Ectodermal cell (in vitro differentiated cells): ENCODE data around the gene EMC8.

Experiments
- H3K27ac ChIP-seq: 2 replicates; pipeline ENCODE4 v1.7.0; 2013; ENCODE audit warnings: mild to moderate bottlenecking, low read depth, low read length; ENCODE audit not compliant: insufficient read depth, poor library complexity, severe bottlenecking
- H3K27me3 ChIP-seq: 2 replicates; pipeline ENCODE4 v1.7.0; 2013; ENCODE audit warnings: mild to moderate bottlenecking, low read length; ENCODE audit not compliant: insufficient read depth, control insufficient read depth, poor library complexity, severe bottlenecking
- H3K36me3 ChIP-seq: one replicate; pipeline ENCODE4 v1.7.0; 2013; ENCODE audit warnings: low read length; ENCODE audit not compliant: control insufficient read depth, insufficient read depth
- H3K4me1 ChIP-seq: one replicate; pipeline ENCODE4 v1.7.0; 2013; ENCODE audit warnings: low read length; ENCODE audit not compliant: control insufficient read depth, insufficient read depth
- H3K4me3 ChIP-seq: 2 replicates; pipeline ENCODE4 v1.7.0; 2013; ENCODE audit warnings: low read depth, low read length, control low read depth; ENCODE audit not compliant: insufficient read depth
- H3K9me3 ChIP-seq: 2 replicates; pipeline ENCODE4 v1.7.0; 2013; ENCODE audit warnings: mild to moderate bottlenecking, low read length, moderate library complexity; ENCODE audit not compliant: control insufficient read depth
- WGBS, 2 experiments: methylation state at CpG; one replicate each; pipeline ENCODE4 v1.1.7; 2013; ENCODE audit warnings: missing lambda C conversion rate in 2 of 2; 5-methylcytosine and 5-hydroxymethylcytosine counted together

Gene EMC8

GRCh38 chr16:85803570-85803969 is 4.2 kb upstream of the EMC8 start:
- Histone ChIP-seq H3K4me3 (no peak overlapping the region), H3K27ac (no peak overlapping the region), H3K4me1 (peaks cover 10% of the 10 kb centered on the region), H3K27me3 (no peaks in the 10 kb centered on the region), H3K9me3 (no peaks in the 10 kb centered on the region), H3K36me3 (peaks cover 36% of the 10 kb centered on the region)
- WGBS, 2 experiments: 74 to 78% methylated on average over 13 to 14 of the region's 14 CpGs

- Histone ChIP-seq H3K36me3 (peaks cover 41% of the 10 kb centered on the region), H3K4me1 (peaks cover 10% of the 10 kb centered on the region), H3K9me3 (no peaks in the 10 kb centered on the region), H3K27ac (no peak overlapping the region), H3K27me3 (no peaks in the 10 kb centered on the region), H3K4me3 (peak overlapping the region; percentile 100)
- WGBS, 2 experiments: 24 to 26% methylated on average over 9 of the region's 9 CpGs
Observed at GRCh38 chr16:85800321-85800669, 951 bp upstream of the EMC8 start.

- Histone ChIP-seq H3K4me1 (peaks cover 10% of the 10 kb centered on the region), H3K4me3 (peak overlapping the region; percentile 100), H3K36me3 (peaks cover 34% of the 10 kb centered on the region), H3K9me3 (no peaks in the 10 kb centered on the region), H3K27me3 (no peaks in the 10 kb centered on the region), H3K27ac (peak overlapping the region; percentile 30)
- WGBS, 2 experiments: 1% methylated on average over 51 of the region's 51 CpGs
Observed at GRCh38 chr16:85798901-85799496, 345 bp downstream of the EMC8 start.

GRCh38 chr16:85798283-85798776 is 1.0 kb downstream of the EMC8 start:
- Histone ChIP-seq H3K27ac (no peak overlapping the region), H3K9me3 (no peaks in the 10 kb centered on the region)
- WGBS, 2 experiments: 30 to 37% methylated on average over 17 of the region's 17 CpGs

GRCh38 chr16:85796599-85796998 is 2.7 kb downstream of the EMC8 start:
- H3K27me3 ChIP-seq: no peaks in the 10 kb centered on the region
- H3K4me1 ChIP-seq: peaks cover 10% of the 10 kb centered on the region
- H3K27ac ChIP-seq: no peak overlapping the region
- peaks cover 23% of the 10 kb centered on the region for H3K36me3 ChIP-seq
- WGBS, 2 experiments: 92 to 96% methylated on average over 7 of the region's 7 CpGs
- H3K4me3 ChIP-seq: no peak overlapping the region
- H3K9me3 ChIP-seq: no peaks in the 10 kb centered on the region

More at GRCh38 chr16:85798283-85798776, 1.0 kb downstream of the EMC8 start:
- Histone ChIP-seq H3K4me1 (peaks cover 10% of the 10 kb centered on the region), H3K36me3 (peaks cover 30% of the 10 kb centered on the region), H3K27me3 (no peaks in the 10 kb centered on the region), H3K4me3 (peak overlapping the region; percentile 100)

- H3K4me3 ChIP-seq: no peak overlapping the region
- H3K9me3 ChIP-seq: no peaks in the 10 kb centered on the region
- 90 to 95% methylated on average over 6 of the region's 6 CpGs for WGBS, 2 experiments
Observed at GRCh38 chr16:85796152-85796551, 3.2 kb downstream of the EMC8 start.

GRCh38 chr16:85794696-85795095 is 4.6 kb downstream of the EMC8 start:
- WGBS, 2 experiments: 94 to 96% methylated on average over 8 of the region's 8 CpGs
- H3K27ac ChIP-seq: no peak overlapping the region
- peaks cover 19% of the 10 kb centered on the region for H3K36me3 ChIP-seq
- no peak overlapping the region for H3K4me3 ChIP-seq
- no peaks in the 10 kb centered on the region for H3K27me3 ChIP-seq
- H3K9me3 ChIP-seq: no peaks in the 10 kb centered on the region
- no peaks in the 10 kb centered on the region for H3K4me1 ChIP-seq

More at GRCh38 chr16:85796152-85796551, 3.2 kb downstream of the EMC8 start:
- Histone ChIP-seq H3K4me1 (peaks cover 7% of the 10 kb centered on the region), H3K36me3 (peaks cover 19% of the 10 kb centered on the region), H3K27ac (no peak overlapping the region), H3K27me3 (no peaks in the 10 kb centered on the region)

- WGBS, 2 experiments: 93 to 98% methylated on average over 3 to 4 of the region's 5 CpGs
- Histone ChIP-seq H3K9me3 (no peaks in the 10 kb centered on the region), H3K4me3 (no peak overlapping the region), H3K36me3 (peaks cover 19% of the 10 kb centered on the region), H3K27me3 (no peaks in the 10 kb centered on the region), H3K27ac (no peak overlapping the region), H3K4me1 (no peaks in the 10 kb centered on the region)
Observed at GRCh38 chr16:85793662-85794298, 5.6 kb downstream of the EMC8 start.

GRCh38 chr16:85789773-85790172 is 9.6 kb downstream of the EMC8 start:
- Histone ChIP-seq H3K36me3 (peaks cover 23% of the 10 kb centered on the region), H3K9me3 (no peaks in the 10 kb centered on the region), H3K27me3 (no peaks in the 10 kb centered on the region), H3K27ac (no peak overlapping the region), H3K4me1 (no peaks in the 10 kb centered on the region), H3K4me3 (no peak overlapping the region)
- WGBS, 2 experiments: 94% methylated on average over 6 of the region's 6 CpGs

GRCh38 chr16:85788819-85789218 is 10.5 kb downstream of the EMC8 start:
- no peak overlapping the region for H3K4me3 ChIP-seq
- H3K27me3 ChIP-seq: no peaks in the 10 kb centered on the region
- no peaks in the 10 kb centered on the region for H3K9me3 ChIP-seq
- WGBS, 2 experiments: 96 to 97% methylated on average over 11 of the region's 11 CpGs
- H3K36me3 ChIP-seq: peaks cover 23% of the 10 kb centered on the region
- no peaks in the 10 kb centered on the region for H3K4me1 ChIP-seq
- H3K27ac ChIP-seq: no peak overlapping the region
